HS-27A (cell line): ENCODE data around the gene COQ2.
A peak's percentile ranks its signal among the peaks of the same experiment; 100 is the strongest.
"Not testable (repeated sequence)": the region's sequence is repeated elsewhere in the genome, so short reads cannot be mapped to it uniquely, and the experiment has no call there.

Experiments used
- DNase-seq: peaks from one replicate; pipeline ENCODE4 v3.0.0-alpha.2; 2012; ENCODE audit warnings: low read depth, missing footprints

COQ2 gene

GRCh38 chr4:83285055-83285407, 433 bp upstream of the COQ2 start:
- no peak for DNase-seq

DNA sequence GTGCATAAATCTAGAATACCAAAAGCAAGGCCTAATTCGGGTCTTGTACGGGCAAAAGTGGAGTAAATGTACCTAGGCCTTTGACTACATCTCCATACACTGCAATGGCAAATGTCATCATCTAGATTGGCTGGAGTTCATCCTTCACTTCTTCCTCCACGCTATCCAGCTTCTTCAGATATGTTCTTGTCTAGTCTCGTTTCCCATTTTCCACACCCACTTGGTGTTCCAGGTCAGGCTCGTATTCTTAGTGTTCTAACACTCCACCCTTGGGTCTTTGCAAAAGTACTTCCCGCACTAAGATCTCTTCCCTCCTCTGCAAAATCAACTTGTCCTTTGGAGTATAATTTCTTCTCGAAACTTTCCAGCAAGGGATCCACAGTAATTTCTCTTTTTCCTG, 1.4 kb downstream of the COQ2 start:
- DNase-seq, result no peak

DNA sequence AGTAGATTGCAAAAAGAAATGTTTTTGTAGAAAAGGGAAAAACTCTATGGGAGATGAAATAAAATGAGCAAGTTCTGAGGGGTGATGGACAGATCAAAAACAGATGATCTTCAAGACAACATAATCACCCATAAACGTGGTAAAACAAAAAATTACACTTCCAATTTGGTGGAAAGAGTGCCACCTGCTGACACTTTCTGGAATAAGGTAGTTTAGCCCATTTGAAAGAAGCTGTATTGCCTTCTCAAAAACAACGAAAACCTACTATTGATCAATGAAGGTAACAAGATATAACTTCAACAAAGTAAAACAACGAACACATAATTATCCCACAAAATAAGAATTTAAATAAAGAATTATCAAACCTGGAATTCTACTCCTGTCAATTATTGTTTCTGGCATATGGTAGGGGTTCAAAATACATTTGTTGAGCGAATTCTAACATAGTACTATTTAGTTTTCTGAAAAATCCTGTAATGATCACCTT, 2.5 kb downstream of the COQ2 start:
- DNase-seq, result peak; percentile 41

- no peak for DNase-seq
Observed at GRCh38 chr4:83281307-83281706, 3.3 kb downstream of the COQ2 start.

GRCh38 chr4:83276299-83277040, 8.1 kb downstream of the COQ2 start:
- no peak for DNase-seq

DNA sequence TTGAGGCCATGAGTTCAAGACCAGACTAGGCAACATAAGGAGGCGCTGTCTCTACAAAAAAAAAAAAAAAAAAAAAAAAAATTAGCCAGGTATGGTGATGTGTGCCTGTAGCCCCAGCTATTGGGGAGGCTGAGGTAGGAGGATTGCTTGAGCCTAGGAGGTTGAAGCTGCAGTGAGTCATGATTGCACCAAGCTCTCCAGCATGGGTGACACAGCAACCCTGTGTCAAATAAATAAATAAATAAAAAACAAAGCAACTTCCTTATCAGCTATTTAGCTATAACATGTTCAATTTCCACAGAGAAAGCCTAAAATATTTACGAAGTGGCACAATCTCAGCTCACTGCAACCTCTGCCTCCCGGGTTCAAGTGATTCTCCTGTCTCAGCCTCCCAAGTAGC, 10.7 kb downstream of the COQ2 start:
- not testable (repeated sequence) for DNase-seq

DNA sequence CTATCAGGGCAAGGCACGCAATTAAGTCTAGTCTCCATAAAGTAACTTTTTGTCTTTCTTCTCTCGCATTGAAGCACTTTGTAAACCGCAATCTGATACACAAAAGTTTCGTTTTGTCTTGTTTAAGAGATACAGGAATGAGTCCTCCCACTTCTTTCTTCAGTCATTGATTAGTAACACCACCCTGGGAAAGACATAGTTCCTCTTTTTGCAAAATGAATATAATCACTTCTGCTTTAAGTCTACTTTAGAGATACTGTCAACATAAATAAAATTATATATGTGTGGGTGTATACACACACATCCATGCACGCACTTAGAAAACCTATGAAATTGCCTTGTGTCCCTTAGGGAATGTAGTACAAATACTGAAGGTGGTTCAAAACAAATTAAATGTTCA, 11.7 kb downstream of the COQ2 start:
- DNase-seq, result no peak

- no peak for DNase-seq
Observed at GRCh38 chr4:83269256-83269655, 15.3 kb downstream of the COQ2 start.

DNA sequence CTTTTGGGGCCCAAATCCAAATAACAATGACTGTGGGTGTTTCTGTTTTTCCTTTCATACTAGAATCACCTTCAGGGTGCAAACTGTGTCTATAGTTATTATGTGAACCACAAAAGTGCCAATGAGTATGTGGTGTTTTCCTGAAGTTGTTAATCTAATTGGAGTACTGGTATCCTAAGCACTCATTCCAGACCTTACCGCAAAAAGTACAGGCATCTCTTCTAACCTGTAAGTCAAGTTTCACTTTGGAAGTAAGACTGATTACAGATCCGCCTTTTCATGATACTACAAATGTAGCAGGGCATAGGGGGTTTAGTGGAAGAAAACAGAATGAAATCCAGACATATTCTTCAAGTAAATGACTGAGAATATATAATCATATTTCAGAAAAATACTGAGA, 16.1 kb downstream of the COQ2 start:
- no peak for DNase-seq

DNA sequence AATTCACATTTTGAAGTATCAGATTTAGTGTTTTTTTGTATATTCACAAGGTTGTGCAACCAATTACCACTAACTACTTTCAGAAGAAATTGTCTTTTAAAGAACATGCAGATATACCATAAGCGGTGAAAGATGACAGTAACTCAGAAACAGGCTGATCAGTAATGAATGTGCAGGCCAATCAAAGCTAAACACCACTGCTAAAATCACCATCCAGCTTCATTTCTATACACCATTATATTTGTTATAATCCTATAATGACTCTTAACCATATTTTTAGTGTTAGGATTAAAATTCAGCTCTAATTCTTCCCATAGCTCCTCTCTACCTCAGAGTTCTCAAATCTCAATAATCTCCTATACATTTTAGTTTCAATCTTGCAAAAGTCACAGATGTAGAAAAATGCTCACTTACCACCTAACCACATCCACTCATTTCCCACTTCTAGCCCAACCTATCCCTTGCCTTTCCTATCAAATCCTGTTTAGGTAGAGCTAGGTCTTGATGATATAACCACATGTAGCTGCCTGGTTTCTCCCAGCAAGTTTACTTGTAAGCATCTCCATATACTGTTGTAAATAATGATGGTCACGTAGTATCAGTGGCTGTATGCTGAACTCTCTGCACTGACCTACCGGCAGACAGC, 16.6 kb downstream of the COQ2 start:
- DNase-seq, result no peak

GRCh38 chr4:83267121-83267829, 17.3 kb downstream of the COQ2 start:
- DNase-seq, result no peak

DNA sequence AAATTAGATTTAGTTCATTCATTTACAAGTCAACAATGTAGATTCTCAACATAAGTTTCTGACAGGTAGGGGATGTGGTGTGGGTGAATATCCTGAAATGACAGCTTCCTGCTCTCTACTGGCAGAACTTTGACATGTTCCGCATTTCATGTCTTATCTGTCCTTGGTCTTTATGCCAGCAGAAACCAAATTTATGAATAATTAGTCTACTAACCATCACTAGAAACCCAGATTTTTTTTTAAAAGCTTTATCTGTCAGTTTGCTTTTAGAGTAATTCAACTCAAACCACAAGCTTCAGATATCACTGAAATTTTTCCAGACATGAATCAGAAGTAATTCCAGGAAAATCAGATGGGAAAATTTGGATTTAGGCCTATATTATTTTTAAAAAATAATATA, 17.9 kb downstream of the COQ2 start:
- DNase-seq, result no peak

DNA sequence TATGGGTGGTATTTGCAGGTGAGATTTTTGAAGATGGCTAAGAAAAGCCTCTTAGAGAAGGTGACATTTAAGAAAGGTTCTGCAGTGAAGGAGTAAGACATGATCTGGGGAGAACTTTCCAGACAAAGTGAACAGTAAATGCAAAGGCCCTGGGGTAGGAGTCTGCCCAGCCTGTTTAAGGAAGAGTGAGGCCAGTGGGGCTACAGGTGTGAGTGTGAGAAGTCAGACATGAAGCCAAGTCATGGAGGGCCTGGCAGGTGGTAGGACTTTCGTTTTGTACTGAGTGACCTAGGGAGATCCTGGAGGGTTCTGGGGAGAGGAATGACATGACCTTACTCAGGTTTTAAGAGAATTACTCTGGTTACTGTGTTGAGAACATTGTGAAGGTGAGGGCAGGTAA, 21.5 kb downstream of the COQ2 start:
- no peak for DNase-seq

DNA sequence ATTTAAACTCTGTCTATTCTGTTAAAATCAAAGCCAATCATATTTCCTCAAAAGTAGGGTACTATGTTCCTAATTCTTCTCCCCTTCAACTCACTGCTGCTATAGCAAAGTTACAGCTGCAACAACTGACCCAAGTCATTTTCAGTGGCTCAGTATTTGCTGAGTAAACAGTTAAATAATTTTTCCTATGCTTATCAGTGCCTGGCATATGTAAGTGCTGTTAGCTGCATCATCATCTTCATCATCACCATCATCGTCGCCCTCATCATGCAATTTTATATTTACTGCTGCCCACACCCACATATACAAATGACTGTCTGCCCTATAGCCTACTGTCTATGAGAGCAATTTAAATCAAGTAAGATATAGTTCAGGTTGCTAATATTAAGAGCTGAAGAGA, 21.9 kb downstream of the COQ2 start:
- DNase-seq, result no peak

DNA sequence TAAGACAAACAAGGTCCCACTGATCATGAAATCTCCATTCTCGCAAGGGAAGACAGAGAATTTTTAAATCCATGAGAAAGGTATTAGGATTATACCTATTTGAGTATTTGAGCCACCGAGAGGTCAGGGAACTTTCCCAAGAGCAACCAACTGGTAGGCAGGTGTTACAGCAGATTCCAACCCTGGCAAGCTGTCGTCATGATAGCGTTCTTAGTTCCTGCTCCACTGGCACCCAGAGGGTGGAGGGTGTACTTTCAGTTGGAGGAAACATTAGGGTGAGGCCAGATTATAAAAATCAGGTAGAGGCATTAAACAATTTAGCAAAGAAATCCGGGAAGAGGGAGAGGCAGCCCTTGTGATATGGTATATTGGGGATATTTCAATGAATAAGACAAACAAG, 23.3 kb downstream of the COQ2 start:
- no peak for DNase-seq

GRCh38 chr4:83259586-83259985, 25.0 kb downstream of the COQ2 start:
- DNase-seq, result no peak

- no peak for DNase-seq
Observed at GRCh38 chr4:83258461-83258860, 26.1 kb downstream of the COQ2 start.

- no peak for DNase-seq
Observed at GRCh38 chr4:83257811-83258210, 26.8 kb downstream of the COQ2 start.

- peak; percentile 69 for DNase-seq
Observed at GRCh38 chr4:83255584-83255983, 29.0 kb downstream of the COQ2 start.

DNA sequence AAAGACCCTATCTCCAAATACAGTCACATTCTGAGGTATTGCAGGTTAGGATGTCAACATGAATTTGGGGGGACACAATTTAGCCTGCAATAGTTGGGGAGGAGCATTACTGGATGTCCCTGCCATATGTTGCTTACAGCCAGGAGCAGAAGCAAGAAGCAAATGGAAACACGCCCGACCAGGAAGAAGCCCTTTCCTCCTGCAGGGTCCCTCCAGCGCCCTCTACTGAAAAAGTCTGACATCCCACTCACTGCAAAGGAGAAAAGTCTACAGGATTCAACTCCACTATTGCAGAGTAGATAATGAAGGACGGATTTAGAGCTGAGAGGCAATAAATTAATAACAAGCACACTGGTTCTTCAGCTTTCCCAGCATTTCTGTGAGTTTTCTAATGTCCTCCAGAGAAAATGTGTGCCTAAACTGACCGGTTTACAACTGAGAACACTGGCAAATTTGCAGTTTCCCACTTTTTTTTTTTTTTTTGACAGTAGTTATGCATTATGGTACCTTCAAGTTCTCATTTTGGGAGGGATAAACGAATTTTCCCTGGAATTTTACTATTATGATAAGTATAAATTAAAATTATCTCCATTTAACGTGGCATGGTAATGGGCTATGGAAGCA, 31.7 kb downstream of the COQ2 start:
- DNase-seq, result no peak

GRCh38 chr4:83251447-83251830, 33.2 kb downstream of the COQ2 start:
- no peak for DNase-seq

DNA sequence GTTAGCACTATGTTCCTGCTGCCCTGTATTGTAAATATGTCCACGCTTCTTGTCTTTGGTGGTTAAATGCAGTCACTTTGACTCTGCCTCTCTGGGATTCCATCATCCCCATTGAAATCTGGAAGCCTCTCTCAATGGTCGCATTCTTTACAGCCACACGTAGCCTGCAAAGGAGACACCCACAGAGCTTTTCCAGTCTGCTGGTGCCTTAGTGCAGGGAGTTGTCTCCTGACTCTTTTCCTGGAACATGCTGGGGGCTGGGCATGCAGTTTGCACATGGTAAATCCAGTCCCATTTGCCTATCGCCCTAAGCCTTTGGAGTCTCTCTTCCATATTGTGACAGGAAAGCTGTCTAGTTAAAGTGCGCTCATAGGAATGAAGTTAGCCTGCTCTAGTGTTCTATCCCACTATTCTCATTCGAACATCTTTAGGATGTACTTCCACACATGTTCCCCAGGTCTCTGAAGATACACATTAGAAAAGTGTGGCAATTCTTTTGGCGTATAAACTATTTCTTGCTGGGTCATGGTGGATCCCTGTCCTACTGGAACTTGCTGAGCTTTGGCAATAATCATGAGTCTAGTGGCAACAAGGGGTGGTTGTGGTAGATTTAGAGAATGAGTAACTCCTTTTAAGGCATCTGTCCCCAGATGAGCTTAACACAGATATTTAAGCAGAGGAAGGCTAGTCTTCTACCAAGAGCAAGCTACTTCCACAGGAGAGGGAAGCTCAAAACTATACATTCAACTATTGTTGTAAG, 33.7 kb downstream of the COQ2 start:
- DNase-seq, result no peak
